ENCODE results near the gene C2CD4A.

DNA sequence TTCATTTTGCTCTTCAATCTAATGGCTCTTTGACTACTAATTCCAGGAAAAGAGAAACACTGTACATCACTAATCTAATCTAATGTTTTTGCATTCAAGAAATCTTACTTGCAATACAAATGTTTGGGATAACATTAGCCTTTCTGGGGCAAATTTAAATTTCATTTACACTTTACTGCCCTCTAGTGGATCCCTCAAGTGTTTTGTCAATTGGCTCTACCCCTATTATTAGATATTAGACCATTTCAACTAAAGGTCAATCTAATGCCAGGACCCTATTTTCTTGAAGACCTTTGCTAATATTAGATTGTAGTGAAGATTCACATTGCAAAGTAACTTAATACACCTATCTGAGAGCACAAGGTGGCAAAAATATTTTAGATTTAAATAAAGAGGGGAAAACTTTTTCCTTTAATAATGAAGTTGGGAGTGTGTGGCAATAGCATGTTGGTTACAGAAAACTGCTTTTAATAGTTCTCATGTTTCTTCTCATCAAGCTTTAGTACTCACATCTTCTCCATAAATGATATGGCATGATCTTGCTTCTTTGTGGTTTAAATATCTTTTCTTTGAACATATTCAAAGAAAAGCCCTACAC lies 5.0 kb downstream of the C2CD4A start:
- TF ChIP-seq, protein P1, sequence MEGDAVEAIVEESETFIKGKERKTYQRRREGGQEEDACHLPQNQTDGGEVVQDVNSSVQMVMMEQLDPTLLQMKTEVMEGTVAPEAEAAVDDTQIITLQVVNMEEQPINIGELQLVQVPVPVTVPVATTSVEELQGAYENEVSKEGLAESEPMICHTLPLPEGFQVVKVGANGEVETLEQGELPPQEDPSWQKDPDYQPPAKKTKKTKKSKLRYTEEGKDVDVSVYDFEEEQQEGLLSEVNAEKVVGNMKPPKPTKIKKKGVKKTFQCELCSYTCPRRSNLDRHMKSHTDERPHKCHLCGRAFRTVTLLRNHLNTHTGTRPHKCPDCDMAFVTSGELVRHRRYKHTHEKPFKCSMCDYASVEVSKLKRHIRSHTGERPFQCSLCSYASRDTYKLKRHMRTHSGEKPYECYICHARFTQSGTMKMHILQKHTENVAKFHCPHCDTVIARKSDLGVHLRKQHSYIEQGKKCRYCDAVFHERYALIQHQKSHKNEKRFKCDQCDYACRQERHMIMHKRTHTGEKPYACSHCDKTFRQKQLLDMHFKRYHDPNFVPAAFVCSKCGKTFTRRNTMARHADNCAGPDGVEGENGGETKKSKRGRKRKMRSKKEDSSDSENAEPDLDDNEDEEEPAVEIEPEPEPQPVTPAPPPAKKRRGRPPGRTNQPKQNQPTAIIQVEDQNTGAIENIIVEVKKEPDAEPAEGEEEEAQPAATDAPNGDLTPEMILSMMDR (IDR thresholded peaks at IDR 0.05; ENCODE audit: insufficient read depth, low read length), result peak; percentile 35
- TF ChIP-seq, protein P2, sequence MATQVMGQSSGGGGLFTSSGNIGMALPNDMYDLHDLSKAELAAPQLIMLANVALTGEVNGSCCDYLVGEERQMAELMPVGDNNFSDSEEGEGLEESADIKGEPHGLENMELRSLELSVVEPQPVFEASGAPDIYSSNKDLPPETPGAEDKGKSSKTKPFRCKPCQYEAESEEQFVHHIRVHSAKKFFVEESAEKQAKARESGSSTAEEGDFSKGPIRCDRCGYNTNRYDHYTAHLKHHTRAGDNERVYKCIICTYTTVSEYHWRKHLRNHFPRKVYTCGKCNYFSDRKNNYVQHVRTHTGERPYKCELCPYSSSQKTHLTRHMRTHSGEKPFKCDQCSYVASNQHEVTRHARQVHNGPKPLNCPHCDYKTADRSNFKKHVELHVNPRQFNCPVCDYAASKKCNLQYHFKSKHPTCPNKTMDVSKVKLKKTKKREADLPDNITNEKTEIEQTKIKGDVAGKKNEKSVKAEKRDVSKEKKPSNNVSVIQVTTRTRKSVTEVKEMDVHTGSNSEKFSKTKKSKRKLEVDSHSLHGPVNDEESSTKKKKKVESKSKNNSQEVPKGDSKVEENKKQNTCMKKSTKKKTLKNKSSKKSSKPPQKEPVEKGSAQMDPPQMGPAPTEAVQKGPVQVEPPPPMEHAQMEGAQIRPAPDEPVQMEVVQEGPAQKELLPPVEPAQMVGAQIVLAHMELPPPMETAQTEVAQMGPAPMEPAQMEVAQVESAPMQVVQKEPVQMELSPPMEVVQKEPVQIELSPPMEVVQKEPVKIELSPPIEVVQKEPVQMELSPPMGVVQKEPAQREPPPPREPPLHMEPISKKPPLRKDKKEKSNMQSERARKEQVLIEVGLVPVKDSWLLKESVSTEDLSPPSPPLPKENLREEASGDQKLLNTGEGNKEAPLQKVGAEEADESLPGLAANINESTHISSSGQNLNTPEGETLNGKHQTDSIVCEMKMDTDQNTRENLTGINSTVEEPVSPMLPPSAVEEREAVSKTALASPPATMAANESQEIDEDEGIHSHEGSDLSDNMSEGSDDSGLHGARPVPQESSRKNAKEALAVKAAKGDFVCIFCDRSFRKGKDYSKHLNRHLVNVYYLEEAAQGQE (IDR thresholded peaks at IDR 0.05; ENCODE audit: insufficient replicate concordance, low read depth), result no peak

All from HL-60 (cell line).